Measurements from ENCODE around the gene RET.

The RET gene

DNA sequence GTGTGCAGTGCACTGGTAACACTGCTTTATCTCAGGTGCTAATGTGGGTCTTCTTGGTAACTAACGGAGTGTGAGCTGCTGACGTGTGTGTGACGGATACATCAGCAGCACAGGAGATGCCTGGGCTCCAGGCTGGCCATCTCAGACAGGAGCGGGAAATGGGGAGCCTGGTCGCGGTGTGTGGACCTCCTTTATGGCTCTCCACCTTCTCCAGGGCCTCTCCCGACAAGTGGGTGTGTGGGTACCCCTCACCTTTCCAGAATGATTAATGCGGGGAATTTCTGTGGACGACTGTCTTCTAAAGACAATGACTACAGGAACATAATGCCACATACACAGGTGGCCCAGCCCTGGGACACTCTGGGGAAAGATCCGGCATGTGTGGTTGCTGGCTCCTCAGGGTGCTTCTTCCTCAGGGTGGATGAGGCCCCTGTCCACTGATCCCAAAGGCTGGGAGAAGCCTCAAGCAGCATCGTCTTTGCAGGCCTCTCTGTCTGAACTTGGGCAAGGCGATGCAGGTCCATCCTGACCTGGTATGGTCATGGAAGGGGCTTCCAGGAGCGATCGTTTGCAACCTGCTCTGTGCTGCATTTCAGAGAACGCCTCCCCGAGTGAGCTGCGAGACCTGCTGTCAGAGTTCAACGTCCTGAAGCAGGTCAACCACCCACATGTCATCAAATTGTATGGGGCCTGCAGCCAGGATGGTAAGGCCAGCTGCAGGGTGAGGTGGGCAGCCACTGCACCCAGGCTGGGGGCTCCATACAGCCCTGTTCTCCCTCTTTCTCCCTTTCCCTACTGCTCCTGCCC lies 41.1 kb downstream of the RET start:
- no peak for DNase-seq (ENCODE audit: low read depth, low spot score)
- CTCF ChIA-PET: no interaction called here
- H3K4me3 ChIP-seq (ENCODE audit: low read depth, low read length): no peak overlapping the region
- TF ChIP-seq, protein P1, sequence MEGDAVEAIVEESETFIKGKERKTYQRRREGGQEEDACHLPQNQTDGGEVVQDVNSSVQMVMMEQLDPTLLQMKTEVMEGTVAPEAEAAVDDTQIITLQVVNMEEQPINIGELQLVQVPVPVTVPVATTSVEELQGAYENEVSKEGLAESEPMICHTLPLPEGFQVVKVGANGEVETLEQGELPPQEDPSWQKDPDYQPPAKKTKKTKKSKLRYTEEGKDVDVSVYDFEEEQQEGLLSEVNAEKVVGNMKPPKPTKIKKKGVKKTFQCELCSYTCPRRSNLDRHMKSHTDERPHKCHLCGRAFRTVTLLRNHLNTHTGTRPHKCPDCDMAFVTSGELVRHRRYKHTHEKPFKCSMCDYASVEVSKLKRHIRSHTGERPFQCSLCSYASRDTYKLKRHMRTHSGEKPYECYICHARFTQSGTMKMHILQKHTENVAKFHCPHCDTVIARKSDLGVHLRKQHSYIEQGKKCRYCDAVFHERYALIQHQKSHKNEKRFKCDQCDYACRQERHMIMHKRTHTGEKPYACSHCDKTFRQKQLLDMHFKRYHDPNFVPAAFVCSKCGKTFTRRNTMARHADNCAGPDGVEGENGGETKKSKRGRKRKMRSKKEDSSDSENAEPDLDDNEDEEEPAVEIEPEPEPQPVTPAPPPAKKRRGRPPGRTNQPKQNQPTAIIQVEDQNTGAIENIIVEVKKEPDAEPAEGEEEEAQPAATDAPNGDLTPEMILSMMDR (IDR thresholded peaks at IDR 0.05; ENCODE audit: insufficient read depth, low read length, missing control alignments): no peak
- POLR2A ChIA-PET: no interaction called here

DNA sequence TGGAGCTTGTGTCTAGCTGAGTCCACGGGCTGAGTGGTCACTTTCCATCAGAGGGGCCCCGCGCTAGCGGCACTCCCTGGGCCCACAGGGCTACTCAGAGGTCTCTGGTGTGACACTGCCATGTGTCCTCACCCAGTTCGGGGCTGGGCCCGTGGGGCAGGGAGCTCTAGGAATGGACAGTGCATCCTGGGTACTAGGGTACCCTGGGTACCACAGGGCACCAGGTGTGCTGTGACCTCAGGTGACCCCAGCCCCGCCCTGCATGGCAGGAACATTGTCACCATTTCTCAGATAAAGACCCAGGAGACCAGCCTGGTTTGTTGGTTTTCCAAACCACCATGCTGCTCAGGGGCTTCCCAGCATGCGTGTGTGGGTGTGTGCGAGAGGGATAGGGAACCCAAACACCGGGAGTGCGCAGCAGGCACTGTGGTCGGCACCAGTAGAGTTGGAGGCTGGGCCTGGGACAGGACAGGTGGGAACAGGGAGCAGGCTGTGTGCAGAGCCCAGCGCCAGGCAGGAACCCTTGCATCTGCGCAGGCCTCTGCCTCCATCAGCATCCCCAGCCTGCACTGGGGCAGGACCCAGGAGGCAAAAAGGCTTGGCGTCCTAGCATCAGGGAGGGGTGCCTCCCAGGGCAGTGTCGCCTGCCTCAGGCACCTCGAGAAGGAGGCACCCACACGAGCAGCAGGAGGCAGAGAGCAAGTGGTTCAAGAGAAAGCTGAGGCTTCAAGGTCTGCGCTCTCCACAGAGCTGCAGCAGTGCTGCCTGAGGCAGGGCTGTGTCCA lies 42.0 kb downstream of the RET start:
- no peak overlapping the region for H3K4me3 ChIP-seq (ENCODE audit: low read depth, low read length)
- TF ChIP-seq, protein P1 (IDR thresholded peaks at IDR 0.05; ENCODE audit: insufficient read depth, low read length, missing control alignments): no peak
- CTCF ChIA-PET: interaction anchor here (1.7 kb wide), 1 partner anchor 86 kb away, joined by 4 read pairs; no protein-coding TSS in a partner anchor
- POLR2A ChIA-PET: no interaction called here
- DNase-seq (ENCODE audit: low read depth, low spot score): no peak

DNA sequence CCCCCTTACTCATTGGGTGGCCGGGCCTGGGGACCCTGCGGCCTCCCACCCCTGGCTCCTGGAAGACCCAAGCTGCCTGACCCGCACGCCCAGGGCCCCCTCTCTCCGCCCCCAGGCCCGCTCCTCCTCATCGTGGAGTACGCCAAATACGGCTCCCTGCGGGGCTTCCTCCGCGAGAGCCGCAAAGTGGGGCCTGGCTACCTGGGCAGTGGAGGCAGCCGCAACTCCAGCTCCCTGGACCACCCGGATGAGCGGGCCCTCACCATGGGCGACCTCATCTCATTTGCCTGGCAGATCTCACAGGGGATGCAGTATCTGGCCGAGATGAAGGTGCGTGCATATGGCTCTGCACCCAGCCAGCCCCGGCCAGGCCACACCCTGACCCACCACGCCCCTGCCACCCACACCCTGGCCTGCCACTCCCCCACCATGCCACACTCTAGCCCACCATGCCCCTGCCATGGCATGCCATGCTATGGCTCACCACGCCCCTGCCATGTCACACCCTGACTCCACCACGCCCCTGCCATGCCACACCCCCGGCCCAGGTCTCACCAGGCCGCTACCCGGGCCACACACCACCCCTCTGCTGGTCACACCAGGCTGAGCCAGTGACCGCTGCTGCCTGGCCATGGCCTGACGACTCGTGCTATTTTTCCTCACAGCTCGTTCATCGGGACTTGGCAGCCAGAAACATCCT lies 42.7 kb downstream of the RET start:
- POLR2A ChIA-PET: no interaction called here
- DNase-seq (ENCODE audit: low read depth, low spot score): no peak
- no peak overlapping the region for H3K4me3 ChIP-seq (ENCODE audit: low read depth, low read length)
- TF ChIP-seq, protein P1 (IDR thresholded peaks at IDR 0.05; ENCODE audit: insufficient read depth, low read length, missing control alignments): no peak
- CTCF ChIA-PET: interaction anchor here (1.0 to 1.7 kb wide), 2 partner anchors 14 to 85 kb away, joined by 3 to 4 read pairs; no protein-coding TSS in a partner anchor

DNA sequence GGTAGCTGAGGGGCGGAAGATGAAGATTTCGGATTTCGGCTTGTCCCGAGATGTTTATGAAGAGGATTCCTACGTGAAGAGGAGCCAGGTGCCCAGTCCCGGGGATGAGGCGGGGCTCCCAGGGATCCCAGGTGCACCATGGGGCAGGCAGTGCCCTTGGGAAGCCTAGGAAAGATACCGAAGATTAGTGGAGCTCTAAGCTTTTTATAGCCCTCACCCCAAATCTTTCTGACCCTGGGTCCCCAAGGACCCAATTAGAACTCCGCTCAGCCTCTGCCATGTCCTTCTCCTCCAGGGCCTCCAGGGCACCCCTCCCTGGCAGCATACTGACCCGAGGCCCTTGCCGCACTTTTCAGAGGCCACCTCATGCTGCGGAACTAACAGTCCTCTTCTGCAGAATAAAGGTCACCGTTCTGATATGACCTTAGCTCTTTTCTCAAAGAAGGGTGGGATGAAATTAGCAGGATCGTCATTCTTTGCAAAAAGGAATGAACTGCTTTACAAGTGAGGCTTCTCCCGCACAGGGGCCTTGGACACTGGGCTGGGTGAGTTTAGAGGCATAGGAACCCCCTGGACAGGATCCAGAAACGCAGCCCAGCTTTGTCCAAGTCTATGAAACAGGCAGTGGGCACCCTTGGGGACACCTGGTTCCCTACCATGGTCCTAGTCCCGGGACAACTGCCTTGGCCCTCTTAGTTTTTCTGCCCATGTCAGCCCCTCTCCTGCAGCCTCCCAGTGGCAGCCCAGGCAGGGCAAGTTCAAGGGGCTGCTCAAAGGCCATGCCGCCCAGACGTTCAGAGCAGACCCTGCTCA lies 43.5 kb downstream of the RET start:
- CTCF ChIA-PET: interaction anchor here (1.0 to 1.7 kb wide), 2 partner anchors 15 to 84 kb away, joined by 3 to 4 read pairs; no protein-coding TSS in a partner anchor
- TF ChIP-seq, protein P1 (IDR thresholded peaks at IDR 0.05; ENCODE audit: insufficient read depth, low read length, missing control alignments): no peak
- POLR2A ChIA-PET: no interaction called here
- no peak for DNase-seq (ENCODE audit: low read depth, low spot score)
- H3K4me3 ChIP-seq (ENCODE audit: low read depth, low read length): no peak overlapping the region

DNA sequence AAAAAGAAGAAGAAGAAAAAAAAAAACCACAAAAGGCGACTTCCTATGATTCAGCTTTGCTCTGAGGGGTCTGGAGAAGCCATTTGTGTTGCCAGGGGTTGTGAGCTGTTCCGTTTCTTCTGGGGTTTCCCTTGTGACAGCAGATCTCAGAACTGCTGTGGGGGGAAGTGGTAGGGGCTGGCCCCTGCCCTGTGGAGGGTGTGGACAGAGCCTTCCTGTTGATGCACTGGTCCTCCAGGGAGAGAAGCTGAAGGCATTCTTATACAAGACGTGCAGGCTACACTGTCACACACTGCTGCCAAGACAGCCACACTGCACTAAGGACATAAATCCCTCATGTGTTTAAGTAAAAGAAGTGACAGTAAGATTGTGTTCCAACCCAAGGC lies 44.1 kb downstream of the RET start:
- CTCF ChIA-PET: interaction anchor here (1.7 kb wide), 1 partner anchor 84 kb away, joined by 4 read pairs; no protein-coding TSS in a partner anchor
- DNase-seq (ENCODE audit: low read depth, low spot score): no peak
- TF ChIP-seq, protein P1 (IDR thresholded peaks at IDR 0.05; ENCODE audit: insufficient read depth, low read length, missing control alignments): no peak
- POLR2A ChIA-PET: no interaction called here
- no peak overlapping the region for H3K4me3 ChIP-seq (ENCODE audit: low read depth, low read length)
